SIG-M5 (cell line): ENCODE measurements around the gene RGS11.

Experiments used
- DNase-seq: peaks from one replicate; lab custom pipeline; 2025; lab: John Stamatoyannopoulos, UW

Gene RGS11

DNA sequence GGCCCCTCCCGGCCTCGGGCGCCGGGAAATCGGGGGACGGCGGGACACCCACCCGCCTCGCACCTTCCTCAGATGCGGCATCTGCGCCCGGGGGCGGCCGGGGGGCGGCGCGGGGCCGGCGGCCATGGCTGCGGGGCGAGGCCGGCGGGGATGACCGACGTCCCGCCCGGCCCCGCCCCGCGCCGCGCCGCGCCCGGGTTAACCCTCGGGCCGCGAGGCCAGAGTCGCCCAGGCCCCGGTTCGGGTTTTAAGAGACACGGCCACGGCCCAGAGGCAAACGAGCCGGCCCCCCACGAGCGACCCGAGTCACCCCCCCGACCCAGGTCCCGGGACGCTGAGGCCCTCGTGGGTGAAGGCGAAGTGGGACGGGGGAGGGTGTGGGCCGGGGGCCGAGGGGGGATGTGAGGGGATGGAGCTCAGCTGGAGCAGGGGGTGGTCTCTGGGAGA is at the start of gene RGS11:
TSS of gene RGS11 (minus strand) at position 159 of the 447 bp plus-strand sequence. CDS start at position 126, 33 bp downstream.
- DNase-seq = no peak

DNA sequence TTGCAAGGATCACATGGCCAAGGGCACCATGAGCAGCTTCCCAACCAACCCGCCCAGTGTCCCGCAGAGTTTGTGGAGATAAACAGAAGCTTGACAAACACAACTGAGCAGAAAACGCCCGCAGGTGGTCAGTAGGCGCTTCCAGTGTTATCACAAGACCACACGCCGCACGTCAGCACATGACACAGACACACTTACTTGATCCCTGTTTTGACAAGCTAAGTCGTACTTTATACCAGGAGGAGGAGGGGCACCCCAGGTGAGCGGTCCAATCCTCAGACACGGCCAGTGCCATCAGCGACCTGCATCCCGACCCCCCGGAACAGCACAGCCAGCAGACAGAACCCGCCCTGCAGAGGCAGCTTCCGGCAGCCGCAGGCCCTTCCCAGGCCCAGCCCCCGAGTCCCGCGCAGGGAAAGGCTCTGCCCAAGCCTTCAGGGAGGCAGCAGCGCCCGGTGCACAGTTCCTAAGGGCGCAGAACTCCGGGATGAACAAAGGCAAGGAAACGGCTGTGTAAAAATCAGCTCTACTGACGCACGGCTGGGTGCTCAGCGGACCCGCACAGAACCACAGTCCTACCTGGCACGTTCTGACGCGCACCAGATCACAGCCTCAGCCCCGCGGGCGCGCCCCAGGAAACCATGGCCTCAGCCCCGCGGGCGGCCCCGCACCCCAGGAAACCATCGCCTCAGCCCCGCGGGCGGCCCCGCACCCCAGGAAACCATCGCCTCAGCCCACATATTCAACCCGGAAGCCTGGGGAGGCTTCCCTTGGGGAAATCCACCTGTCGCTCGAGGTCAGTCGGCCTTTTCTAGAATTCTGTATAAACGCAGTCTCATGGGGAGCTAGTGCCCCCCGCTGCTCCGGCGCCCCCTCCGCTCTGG is 48.9 kb upstream of the RGS11 start:
- no peak for DNase-seq

DNA sequence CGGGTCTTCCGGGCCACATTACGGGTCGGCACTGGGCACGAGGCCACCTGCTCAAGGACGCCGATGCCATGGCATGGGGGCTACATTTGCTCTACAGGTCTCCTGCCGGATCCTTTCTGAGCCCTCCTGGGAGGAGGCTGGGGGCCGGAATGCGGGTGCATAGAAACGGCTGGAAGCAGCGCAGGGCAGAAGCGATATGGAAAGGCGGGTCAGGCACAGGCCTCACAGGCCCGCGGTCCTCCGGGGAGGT is 48.4 kb upstream of the RGS11 start:
- no peak for DNase-seq

DNA sequence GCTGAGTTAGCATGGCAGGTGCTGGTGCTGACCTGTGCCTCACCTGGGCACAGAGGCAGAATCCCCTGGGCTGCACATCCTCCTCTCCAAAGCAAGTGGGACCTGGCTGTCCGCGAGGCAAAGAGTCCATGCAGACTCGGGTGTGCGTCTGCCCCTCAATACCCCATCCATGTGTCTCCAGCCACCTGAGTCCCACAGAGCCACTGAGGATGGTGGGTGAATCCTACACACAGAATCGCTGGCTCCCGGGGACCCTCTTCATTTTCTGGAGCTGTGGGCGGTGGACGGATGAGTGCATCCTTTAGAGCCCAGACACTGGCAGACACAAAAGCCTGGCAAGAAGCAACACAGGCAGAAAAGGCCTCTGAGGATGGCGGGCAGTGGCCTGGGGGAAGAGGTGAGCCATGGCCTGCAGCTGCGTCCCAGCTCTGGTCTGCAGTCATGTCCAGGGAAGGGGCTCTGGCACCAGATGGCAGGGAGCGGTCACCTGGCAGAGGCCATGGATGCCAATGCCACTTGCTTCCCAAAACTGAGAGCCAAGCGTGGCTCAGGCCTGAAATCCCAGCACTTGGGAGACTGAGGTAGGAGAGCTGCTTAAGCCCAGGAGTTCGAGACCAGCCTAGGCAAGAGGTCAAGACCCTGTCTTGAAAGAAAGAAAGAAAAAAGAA is 46.9 kb upstream of the RGS11 start:
- DNase-seq = no peak

DNA sequence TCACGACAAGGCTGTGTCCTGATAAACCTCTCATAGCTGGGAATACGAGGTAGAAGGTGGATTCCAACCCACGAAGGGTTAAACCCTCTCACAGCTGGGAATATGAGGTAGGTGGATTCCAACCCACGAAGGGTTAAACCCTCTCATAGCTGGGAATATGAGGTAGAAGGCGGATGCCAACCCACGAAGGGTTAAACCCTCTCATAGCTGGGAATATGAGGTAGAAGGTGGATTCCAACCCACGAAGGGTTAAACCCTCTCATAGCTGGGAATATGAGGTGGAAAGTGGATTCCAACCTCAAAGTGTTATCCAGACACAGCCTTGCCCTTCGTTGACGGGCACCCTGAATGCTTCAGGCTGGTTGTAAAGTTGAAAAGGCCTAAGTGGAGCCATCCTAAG is 45.8 kb upstream of the RGS11 start:
- no peak for DNase-seq

DNA sequence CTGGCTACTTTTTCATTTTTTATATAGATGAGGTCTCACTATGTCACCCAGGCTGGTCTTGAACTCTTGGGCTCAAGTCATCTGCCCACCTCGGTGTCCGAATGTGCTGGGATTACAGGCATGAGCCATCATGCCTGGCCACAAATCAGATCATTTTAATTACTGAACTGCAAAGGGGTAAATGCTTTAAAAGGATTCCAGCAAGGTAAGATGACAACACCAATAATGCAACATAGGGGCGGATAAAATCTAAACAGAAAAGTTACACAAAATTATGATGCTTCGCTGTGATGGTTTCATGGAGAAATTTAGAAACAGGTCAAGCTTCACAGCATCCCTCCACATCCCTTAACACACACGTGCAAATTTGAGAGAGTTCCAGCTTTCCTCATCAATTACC is 44.5 kb upstream of the RGS11 start:
- no peak for DNase-seq

DNA sequence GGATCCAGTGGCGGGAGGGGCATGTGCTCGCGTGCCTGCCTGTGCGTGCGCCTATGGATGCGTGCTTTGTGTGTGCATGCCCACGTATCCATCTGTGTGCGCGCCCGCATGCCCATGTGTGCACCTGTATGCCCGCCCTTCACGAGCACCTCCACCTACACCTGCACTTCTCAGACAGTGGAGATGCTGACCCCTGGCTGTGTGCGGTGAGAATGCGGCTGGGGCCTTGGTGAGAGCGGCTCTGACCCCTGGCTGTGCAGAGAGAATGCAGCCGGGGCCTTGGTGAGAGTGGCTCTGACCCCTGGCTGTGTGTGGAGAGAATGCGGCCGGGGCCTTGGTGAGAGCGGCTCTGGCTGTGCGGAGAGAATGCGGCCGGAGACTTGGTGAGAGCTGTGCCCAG is 42.9 kb upstream of the RGS11 start:
- no peak for DNase-seq

DNA sequence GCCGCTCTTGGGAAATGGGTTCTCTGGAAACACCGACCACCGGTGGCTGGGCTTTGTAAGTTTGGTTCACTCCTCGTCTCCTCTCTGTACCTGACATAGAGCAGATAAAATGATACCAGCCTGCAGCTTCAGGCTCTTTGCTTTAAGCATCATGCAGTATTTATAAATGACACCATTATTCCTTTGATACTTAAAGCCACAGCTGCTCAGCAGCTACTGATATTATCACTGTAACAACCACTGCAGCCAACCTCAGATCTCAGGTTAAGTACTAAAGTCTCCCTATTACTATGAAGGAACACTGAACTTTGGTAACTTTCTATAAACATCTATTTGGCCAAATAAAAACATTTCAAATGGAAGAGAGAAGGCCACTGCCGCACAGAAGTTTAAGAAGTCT is 41.8 kb upstream of the RGS11 start:
- DNase-seq = no peak

DNA sequence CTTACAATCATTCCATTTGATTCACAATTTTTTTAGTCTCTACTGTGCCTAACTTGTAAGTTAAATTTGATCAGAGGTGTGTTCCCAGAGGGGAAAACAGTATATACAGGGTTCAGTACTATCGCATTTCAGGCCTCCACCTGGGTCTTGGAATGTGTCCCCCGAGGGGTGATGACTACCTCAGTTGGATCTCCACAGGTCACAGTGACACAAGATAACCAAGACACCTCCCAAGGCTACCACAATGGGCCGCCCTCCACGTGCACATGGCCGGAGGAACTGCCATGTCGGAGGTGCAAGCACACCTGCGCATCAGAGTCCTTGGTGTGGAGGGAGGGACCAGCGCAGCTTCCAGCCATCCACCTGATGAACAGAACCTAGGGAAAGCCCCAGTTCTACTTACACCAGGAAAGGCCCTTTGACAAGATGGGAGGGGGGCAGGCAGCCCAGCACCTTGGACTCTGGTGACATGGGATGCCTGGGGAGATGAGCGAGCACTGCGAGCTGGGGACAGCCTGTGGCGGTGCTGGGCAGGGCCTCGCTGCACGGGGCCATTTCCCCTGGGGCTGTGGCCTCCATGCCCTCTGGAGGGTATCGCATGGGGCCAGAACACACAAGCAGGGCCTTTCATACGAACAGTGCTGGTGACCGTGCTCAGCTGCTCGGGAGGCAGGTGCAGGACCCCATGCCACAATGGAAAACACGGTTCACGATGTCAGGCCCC is 41.2 kb upstream of the RGS11 start:
- DNase-seq = no peak

DNA sequence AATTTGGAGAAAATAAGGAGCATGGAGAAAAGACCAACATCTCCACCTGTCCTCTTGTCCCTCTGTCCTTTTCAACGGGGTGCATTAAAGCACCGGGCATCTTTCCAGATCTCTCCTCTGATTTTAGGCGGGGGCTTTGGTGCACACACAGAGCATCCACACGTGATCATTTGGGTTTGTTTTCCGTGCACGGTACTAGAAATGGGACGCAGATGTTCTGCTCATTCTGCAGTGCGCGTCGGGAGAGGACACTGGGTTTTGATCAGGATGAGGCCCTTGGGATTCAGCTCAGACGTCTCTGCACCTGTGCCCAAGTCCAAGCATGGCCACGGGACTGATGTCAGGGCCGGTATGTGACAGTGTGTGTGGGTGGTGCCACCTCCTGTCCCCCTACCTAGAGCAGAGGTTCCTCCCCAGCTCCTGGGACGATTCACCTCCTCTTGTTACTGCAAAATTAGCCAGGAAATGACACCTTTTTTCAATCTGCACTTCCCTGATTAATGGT is 39.1 kb upstream of the RGS11 start:
- DNase-seq = no peak

DNA sequence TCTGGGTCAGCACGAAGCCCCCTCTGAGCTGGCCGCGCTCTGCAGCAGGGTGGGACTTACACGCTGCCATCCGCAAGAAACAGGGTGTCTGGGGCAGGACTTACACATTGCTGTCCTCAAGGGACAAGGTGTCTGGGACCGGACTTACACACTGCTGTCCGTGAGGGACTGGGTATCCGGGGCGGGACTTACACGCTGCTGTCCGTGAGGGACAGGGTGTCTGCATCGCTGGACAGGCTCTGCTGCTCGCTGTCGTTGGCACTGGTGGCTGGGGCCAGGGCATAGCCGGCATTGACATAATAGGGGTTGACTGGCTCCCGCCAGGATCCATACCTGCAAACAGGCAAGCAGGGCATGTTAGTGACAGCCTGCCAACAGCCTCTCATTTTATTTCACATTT is 38.6 kb upstream of the RGS11 start:
- no peak for DNase-seq

DNA sequence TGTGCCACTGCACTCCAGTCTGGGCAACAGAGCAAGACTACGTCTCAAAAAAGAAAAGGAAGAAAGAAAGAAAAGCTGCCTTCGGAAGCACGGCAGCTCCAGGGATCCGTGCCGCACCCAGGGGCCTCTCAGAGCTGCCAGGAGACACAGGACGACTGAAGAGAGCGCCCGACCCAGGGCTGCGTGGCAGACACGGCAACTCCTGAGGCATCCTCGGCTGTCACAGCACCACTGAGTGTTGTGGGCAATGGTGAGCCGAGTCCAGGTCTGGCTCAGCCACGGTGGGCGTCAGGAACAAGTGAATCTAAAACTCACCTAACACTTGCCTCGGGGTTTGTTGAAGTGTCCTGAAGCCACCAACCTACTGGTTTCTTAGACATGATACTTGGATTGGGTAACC is 36.0 kb upstream of the RGS11 start:
- no peak for DNase-seq

DNA sequence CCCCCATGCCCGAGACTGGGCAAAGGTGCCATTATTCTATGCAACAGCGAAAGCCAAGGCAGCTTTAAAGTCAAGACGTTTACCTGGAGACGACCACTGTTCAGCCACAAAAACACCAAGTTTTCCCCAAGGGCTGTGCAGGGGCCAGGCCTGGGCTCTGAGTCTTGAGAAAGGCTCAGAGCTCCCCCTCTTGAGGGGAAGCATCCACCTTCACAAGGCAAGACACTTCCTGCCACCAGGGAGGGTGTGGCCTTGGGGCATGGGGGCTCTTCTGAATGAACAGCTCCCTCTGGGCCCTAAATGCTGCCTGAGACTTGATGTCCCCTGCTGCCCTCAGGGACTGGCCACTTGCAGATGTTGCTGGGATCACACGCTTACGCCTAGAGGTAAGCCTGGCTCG is 33.7 kb upstream of the RGS11 start:
- no peak for DNase-seq

DNA sequence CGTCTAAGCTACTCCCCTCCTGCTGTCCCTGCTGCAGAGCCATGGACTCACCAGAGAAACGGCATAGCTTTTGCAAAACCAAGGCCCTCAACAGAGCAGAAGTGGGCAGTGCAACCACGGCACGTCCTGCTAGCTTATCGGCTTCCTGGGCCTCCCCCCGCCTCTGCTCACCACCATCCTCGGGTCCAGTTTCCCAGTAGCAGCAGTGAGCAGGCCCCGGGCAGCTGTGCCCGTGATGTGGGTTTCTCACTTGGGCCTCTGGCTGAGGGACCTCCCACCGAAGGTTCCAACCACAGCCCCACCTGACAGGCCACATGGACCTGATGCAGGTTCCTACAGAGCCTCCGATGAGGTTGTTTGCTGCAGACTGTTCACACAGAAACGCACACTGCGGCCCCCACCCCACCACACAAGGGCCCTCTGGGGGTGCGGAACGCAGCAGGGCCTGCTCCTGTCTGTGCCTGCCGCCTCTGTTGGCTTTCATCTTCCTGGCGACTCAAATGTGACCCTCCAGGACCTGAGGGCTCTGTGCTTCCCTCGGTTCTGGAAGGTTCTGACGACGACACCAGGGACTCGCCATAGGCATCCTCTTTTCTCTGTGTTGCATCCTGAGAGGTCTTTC is 32.1 kb upstream of the RGS11 start:
- no peak for DNase-seq

DNA sequence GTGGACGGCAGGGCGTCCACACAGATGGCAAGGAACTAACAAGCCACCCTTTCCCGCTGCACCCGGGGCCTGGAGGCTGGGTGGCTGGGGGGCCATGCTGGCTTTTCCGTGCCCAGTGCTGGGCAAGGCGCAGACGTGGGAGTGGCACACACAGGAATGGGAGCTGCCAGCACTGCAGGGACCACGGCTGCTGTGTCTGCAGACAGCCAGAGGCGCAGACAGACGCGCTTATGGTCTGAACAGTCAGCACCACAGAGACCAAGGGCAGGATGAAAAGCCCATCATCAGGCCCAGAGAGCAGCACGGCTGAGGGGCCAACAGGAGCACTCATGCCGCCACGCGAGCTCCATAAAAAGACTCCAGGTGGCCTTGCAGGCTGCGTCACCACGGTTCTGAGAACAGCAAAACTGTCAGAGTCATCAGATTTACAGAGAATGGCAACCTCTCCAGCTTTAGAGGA is 31.2 kb upstream of the RGS11 start:
- no peak for DNase-seq

DNA sequence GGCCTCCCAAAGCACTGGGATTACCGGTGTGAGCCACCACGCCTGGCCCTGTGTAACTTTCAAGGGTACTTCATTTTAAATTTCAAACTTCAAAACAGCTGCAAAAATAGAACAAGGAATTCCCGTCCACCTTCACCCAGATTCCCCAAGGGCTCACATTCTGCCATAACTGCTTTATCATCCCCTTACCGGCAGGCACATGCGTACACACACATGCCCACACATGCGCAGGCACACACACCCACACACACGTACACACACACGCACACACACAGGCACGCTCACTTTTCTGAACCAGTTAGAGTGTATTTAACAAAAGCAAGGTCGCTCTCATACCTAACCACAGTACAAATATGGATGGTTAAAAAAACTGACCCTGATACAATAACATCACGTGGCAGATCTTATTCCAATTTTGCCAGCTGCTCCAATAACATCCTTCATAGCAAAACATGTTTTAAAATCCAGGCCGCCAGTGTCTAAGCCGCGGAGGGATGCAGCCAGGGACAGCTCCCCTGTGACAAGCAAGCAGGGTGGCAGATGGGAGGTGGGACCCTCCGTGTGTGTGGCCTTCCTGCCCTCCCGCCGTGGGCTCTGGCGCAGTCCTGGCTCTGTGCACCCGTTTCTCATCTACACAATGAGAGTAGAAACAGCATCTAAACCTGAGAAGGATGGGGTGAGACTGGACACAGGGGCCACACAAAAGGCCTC is 30.3 kb upstream of the RGS11 start:
- DNase-seq = no peak

DNA sequence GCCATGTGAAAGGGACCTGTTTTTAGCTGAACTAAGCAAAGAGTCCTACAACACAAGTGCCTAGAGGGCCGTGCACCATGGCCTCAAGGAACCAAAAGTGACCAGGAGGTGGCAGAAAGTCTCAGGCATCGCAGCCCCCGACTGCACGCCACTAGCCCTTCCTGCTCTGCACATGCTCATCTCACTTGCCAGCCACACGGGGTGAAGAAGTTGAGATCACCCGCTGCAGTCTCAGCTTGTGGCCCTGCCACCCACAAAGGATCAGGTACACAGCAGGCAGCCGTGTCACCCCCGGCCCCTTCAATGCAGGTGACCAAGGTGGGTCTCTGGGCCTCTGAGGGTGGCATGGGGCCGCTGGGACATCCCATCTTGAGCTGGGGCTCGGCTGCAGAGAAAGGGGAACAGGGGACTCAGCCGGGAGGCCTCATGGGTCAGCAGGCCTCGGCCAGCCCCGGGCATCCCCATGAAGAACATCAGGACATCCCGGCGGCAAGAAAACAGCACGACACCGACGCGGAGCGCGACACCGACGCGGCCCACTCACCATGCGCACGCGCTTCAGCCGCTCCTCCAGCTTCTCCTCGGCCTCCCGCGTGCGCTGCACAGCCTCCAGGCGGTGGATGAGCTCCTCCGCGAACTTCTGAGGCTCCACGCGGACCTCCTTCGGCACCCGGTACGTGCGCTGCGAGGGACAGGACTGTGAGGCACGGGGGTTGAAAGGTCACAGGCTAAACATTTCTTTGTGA is 28.2 kb upstream of the RGS11 start:
- DNase-seq = no peak

DNA sequence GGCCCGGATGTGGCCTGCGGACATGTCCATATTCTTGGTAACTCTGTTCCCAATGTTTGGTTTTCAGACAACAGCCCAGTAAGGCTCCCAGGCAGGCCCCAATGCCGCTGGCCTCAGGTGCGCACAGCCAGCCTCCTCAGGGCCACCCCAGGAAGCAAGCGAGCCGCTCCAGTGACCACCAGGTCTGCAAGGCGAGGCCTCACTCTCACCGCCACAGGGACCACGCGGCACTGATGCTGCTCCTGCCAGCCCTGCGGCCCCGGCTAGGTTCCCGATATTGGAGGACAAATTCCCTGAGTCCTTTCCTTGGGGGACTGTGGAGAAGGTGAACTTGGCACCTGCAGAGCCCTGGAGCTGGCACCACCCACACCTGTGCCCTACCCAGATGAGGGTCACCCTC is 26.2 kb upstream of the RGS11 start:
- DNase-seq = no peak

DNA sequence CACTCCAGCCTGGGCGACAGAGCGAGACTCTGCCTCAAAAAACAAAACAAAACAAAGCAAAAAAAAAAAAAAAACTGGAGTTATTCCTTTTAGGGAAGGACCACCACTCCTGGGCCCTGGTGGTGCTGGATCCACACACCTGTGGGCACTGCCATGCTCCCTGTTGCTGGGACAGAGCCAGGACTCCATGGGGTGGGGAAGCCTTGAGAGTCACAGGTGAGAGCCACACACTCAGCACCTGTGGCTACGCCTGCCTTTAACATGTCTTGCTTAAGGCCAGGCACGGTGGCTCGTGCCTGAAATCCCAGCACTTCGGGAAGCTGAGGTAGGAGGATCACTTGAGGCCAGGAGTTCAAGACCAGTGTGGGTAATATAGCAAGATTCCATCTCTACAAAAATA is 25.5 kb upstream of the RGS11 start:
- no peak for DNase-seq

DNA sequence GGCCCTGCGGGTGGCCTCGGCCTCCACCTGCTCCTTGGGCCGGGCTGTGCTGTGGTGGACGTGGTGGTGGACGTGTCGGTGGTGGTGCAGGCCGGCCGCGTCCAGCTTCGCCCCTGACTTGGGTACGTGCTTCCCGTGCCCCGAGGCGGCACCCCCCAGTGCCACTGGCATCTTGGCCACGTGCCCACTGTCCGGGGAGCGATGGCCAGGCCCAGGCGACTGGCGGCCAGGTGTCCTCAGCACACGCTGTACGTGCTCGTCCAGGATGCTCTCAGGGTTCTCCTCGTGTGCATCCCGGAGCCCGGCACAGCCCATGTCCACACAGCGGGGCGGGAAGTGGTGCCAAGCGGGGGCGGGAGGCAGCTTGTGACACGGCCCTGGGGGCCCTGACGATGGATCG is 22.1 kb upstream of the RGS11 start:
- no peak for DNase-seq
